IPS-18a (cell line): Measurements from ENCODE around the gene RNF113B.

Experiments used
- H3K27ac ChIP-seq: one replicate; pipeline ENCODE4 v1.5.1; 2013; ENCODE audit warnings: low read length
- H3K27me3 ChIP-seq: one replicate; pipeline ENCODE4 v1.6.1; 2013; ENCODE audit warnings: mild to moderate bottlenecking, low read length; ENCODE audit not compliant: control insufficient read depth, insufficient read depth
- H3K36me3 ChIP-seq: one replicate; pipeline ENCODE4 v1.6.1; 2013; ENCODE audit warnings: low read depth, low read length; ENCODE audit not compliant: control insufficient read depth
- H3K4me1 ChIP-seq: one replicate; pipeline ENCODE4 v1.6.1; 2013; ENCODE audit warnings: low read depth, low read length; ENCODE audit not compliant: control insufficient read depth
- H3K4me3 ChIP-seq: one replicate; pipeline ENCODE4 v1.5.1; 2013; ENCODE audit warnings: low read length
- H3K9ac ChIP-seq: one replicate; pipeline ENCODE4 v1.6.1; 2013; ENCODE audit warnings: mild to moderate bottlenecking, low read length, moderate library complexity
- H3K9me3 ChIP-seq: one replicate; pipeline ENCODE4 v1.6.1; 2013; ENCODE audit warnings: low read depth, low read length; ENCODE audit not compliant: control insufficient read depth

The RNF113B gene

GRCh38 chr13:98203646-98204326 lies 26.7 kb upstream of the RNF113B start:
- Histone ChIP-seq H3K9me3 (no peaks in the 10 kb centered on the region), H3K4me1 (peaks cover 44% of the 10 kb centered on the region), H3K4me3 (no peak overlapping the region), H3K27ac (no peak overlapping the region), H3K9ac (no peak overlapping the region), H3K27me3 (no peaks in the 10 kb centered on the region), H3K36me3 (no peaks in the 10 kb centered on the region)

GRCh38 chr13:98201984-98202383 lies 24.9 kb upstream of the RNF113B start:
- peaks cover 37% of the 10 kb centered on the region for H3K4me1 ChIP-seq
- no peak overlapping the region for H3K9ac ChIP-seq
- no peak overlapping the region for H3K27ac ChIP-seq
- no peaks in the 10 kb centered on the region for H3K36me3 ChIP-seq
- H3K27me3 ChIP-seq: no peaks in the 10 kb centered on the region
- no peak overlapping the region for H3K4me3 ChIP-seq
- no peaks in the 10 kb centered on the region for H3K9me3 ChIP-seq

- no peaks in the 10 kb centered on the region for H3K36me3 ChIP-seq
- no peaks in the 10 kb centered on the region for H3K27me3 ChIP-seq
- no peaks in the 10 kb centered on the region for H3K9me3 ChIP-seq
- peaks cover 35% of the 10 kb centered on the region for H3K4me1 ChIP-seq
- H3K27ac ChIP-seq: no peak overlapping the region
- no peak overlapping the region for H3K4me3 ChIP-seq
- H3K9ac ChIP-seq: no peak overlapping the region
Observed at GRCh38 chr13:98201189-98201588, 24.1 kb upstream of the RNF113B start.

- no peaks in the 10 kb centered on the region for H3K36me3 ChIP-seq
- H3K4me1 ChIP-seq: peaks cover 35% of the 10 kb centered on the region
- H3K27me3 ChIP-seq: no peaks in the 10 kb centered on the region
- peak overlapping the region; percentile 58 for H3K27ac ChIP-seq
- H3K9ac ChIP-seq: peak overlapping the region; percentile 30
- H3K9me3 ChIP-seq: no peaks in the 10 kb centered on the region
- H3K4me3 ChIP-seq: peak overlapping the region; percentile 48
Observed at GRCh38 chr13:98200211-98200878, 23.3 kb upstream of the RNF113B start.

GRCh38 chr13:98199480-98199879 lies 22.4 kb upstream of the RNF113B start:
- no peaks in the 10 kb centered on the region for H3K36me3 ChIP-seq
- H3K4me3 ChIP-seq: peak overlapping the region; percentile 48
- H3K27me3 ChIP-seq: no peaks in the 10 kb centered on the region
- H3K9ac ChIP-seq: peak overlapping the region; percentile 30
- H3K9me3 ChIP-seq: no peaks in the 10 kb centered on the region
- peaks cover 35% of the 10 kb centered on the region for H3K4me1 ChIP-seq
- peak overlapping the region; percentile 51 for H3K27ac ChIP-seq

GRCh38 chr13:98198683-98199082 lies 21.6 kb upstream of the RNF113B start:
- no peak overlapping the region for H3K4me3 ChIP-seq
- no peaks in the 10 kb centered on the region for H3K27me3 ChIP-seq
- no peaks in the 10 kb centered on the region for H3K36me3 ChIP-seq
- H3K4me1 ChIP-seq: peaks cover 35% of the 10 kb centered on the region
- H3K27ac ChIP-seq: no peak overlapping the region
- no peaks in the 10 kb centered on the region for H3K9me3 ChIP-seq
- no peak overlapping the region for H3K9ac ChIP-seq

GRCh38 chr13:98195054-98195791 lies 18.2 kb upstream of the RNF113B start:
- H3K27me3 ChIP-seq: no peaks in the 10 kb centered on the region
- no peak overlapping the region for H3K9ac ChIP-seq
- H3K27ac ChIP-seq: no peak overlapping the region
- H3K4me1 ChIP-seq: peaks cover 14% of the 10 kb centered on the region
- H3K4me3 ChIP-seq: no peak overlapping the region
- no peaks in the 10 kb centered on the region for H3K9me3 ChIP-seq
- no peaks in the 10 kb centered on the region for H3K36me3 ChIP-seq

GRCh38 chr13:98192008-98192407 lies 14.9 kb upstream of the RNF113B start:
- H3K36me3 ChIP-seq: no peaks in the 10 kb centered on the region
- no peak overlapping the region for H3K9ac ChIP-seq
- H3K9me3 ChIP-seq: no peaks in the 10 kb centered on the region
- H3K4me1 ChIP-seq: peaks cover 6% of the 10 kb centered on the region
- H3K4me3 ChIP-seq: no peak overlapping the region
- H3K27me3 ChIP-seq: no peaks in the 10 kb centered on the region
- H3K27ac ChIP-seq: no peak overlapping the region

GRCh38 chr13:98190889-98191444 lies 13.9 kb upstream of the RNF113B start:
- H3K27me3 ChIP-seq: no peaks in the 10 kb centered on the region
- no peak overlapping the region for H3K27ac ChIP-seq
- no peaks in the 10 kb centered on the region for H3K36me3 ChIP-seq
- no peak overlapping the region for H3K4me3 ChIP-seq
- no peak overlapping the region for H3K9ac ChIP-seq
- peaks cover 6% of the 10 kb centered on the region for H3K4me1 ChIP-seq
- no peaks in the 10 kb centered on the region for H3K9me3 ChIP-seq

GRCh38 chr13:98189841-98190505 lies 12.9 kb upstream of the RNF113B start:
- Histone ChIP-seq H3K9ac (no peak overlapping the region), H3K4me1 (peaks cover 6% of the 10 kb centered on the region), H3K4me3 (no peak overlapping the region), H3K27ac (no peak overlapping the region), H3K9me3 (no peaks in the 10 kb centered on the region), H3K36me3 (no peaks in the 10 kb centered on the region), H3K27me3 (no peaks in the 10 kb centered on the region)

- Histone ChIP-seq H3K4me3 (no peak overlapping the region), H3K36me3 (no peaks in the 10 kb centered on the region), H3K27me3 (no peaks in the 10 kb centered on the region), H3K9ac (no peak overlapping the region), H3K9me3 (no peaks in the 10 kb centered on the region), H3K27ac (no peak overlapping the region), H3K4me1 (peaks cover 6% of the 10 kb centered on the region)
Observed at GRCh38 chr13:98188544-98189166, 11.6 kb upstream of the RNF113B start.
